B cell (primary cell): ENCODE measurements around the gene CYTL1. TPM values are rescaled to one million over a fixed set of nuclear protein-coding genes. Genes with fewer than 3 reads are reported as not detected.

Source experiments
- ATAC-seq: fragments of 200-7000 bp; cut with Tn5 transposase; one replicate; pipeline ENCODE4 v1.10.0; 2021; ENCODE audit warnings: low read depth, mild to moderate bottlenecking, moderate number of reproducible peaks, moderate library complexity
- CTCF ChIA-PET: fragments of 350-600 bp; sonication (Branson Sonifier 250); formaldehyde crosslinking; loops from one replicate; lab custom pipeline; 2021; ENCODE audit warnings: antibody characterized with exemption, inconsistent platforms; lab: Charles Lee
- POLR2A ChIA-PET: fragments of 350-600 bp; sonication (Branson Sonifier 250); formaldehyde crosslinking; loops from one replicate; lab custom pipeline; 2021; ENCODE audit warnings: antibody characterized with exemption; lab: Charles Lee
- DNase-seq: peaks from one replicate; pipeline ENCODE4 v3.0.0; 2013
- H2AFZ ChIP-seq: 2 replicates; pipeline ENCODE4 v1.6.1; 2012; ENCODE audit warnings: mild to moderate bottlenecking, low read depth, low read length; ENCODE audit not compliant: insufficient read depth, poor library complexity, severe bottlenecking
- H3K27ac ChIP-seq, 2 donors: 1 replicate in 1 of 2; 2 replicates in 1 of 2; pipeline ENCODE4 v1.5.1; 2012 to 2013; ENCODE audit warnings: low read length in 2 of 2, mild to moderate bottlenecking in 2 of 2, moderate library complexity in 1 of 2
- H3K27me3 ChIP-seq, 4 experiments: fragments of 200-600 bp in 1 of 4; sonication (generic) in 1 of 4; replicated peaks in 1 of 4; 1 replicate in 2 of 4; 2 replicates in 2 of 4; pipeline versions ENCODE4 v1.6.1 to v1.7.0; 2013 to 2016; ENCODE audit warnings: low read length in 3 of 4, mild to moderate bottlenecking in 2 of 4, mixed read lengths in 1 of 4, moderate library complexity in 1 of 4; ENCODE audit not compliant: insufficient read depth in 4 of 4, control insufficient read depth in 3 of 4; ENCODE audit errors: control extremely low read depth in 1 of 4
- H3K36me3 ChIP-seq, 2 experiments: replicated peaks in 1 of 2; 1 replicate in 1 of 2; 2 replicates in 1 of 2; pipeline versions ENCODE4 v1.6.1 to v1.7.1; 2013; ENCODE audit warnings: low read length in 1 of 2; ENCODE audit not compliant: insufficient read depth in 2 of 2, control insufficient read depth in 1 of 2; ENCODE audit errors: control extremely low read depth in 1 of 2, extremely low read depth in 1 of 2
- H3K4me1 ChIP-seq, 2 donors: fragments of 200-600 bp in 1 of 2; sonication (generic) in 1 of 2; 1 replicate in 1 of 2; 2 replicates in 1 of 2; pipeline versions ENCODE4 v1.5.1 to v1.6.1; 2013 to 2017; ENCODE audit warnings: low read length in 2 of 2; ENCODE audit not compliant: control insufficient read depth in 2 of 2, insufficient read depth in 2 of 2
- H3K4me2 ChIP-seq: replicated peaks from 2 replicates; pipeline ENCODE3; 2012; ENCODE audit warnings: mild to moderate bottlenecking, low read depth, low read length; ENCODE audit not compliant: poor library complexity, severe bottlenecking
- H3K4me3 ChIP-seq, 5 experiments: fragments of 200-600 bp in 1 of 5; sonication (generic) in 1 of 5; 1 replicate in 3 of 5; 2 replicates in 2 of 5; pipeline versions ENCODE4 v1.5.1 to v1.7.0; 2011 to 2016; ENCODE audit warnings: low read length in 4 of 5, mild to moderate bottlenecking in 4 of 5, low read depth in 2 of 5, control low read depth in 1 of 5, moderate library complexity in 1 of 5; ENCODE audit not compliant: insufficient read depth in 1 of 5; ENCODE audit errors: control extremely low read depth in 1 of 5, extremely low read depth in 1 of 5
- H3K79me2 ChIP-seq: fragments of 200-600 bp; sonication (generic); one replicate; pipeline ENCODE4 v1.6.0; 2016; ENCODE audit warnings: low read length; ENCODE audit not compliant: control insufficient read depth, insufficient read depth
- H3K9ac ChIP-seq: fragments of 200-600 bp; sonication (generic); 2 replicates; pipeline ENCODE4 v1.6.1; 2017; ENCODE audit warnings: mild to moderate bottlenecking, low read length, moderate library complexity
- H3K9me3 ChIP-seq, 3 donors: one replicate each; pipeline versions ENCODE4 v1.6.1 to v1.7.1; 2013; ENCODE audit warnings: low read length in 2 of 3; ENCODE audit not compliant: control insufficient read depth in 2 of 3, insufficient read depth in 1 of 3; ENCODE audit errors: control extremely low read depth in 1 of 3
- H4K20me1 ChIP-seq: 2 replicates; pipeline ENCODE4 v1.6.0; 2012; ENCODE audit warnings: mild to moderate bottlenecking, low read length; ENCODE audit not compliant: insufficient read depth, control insufficient read depth, poor library complexity, severe bottlenecking
- H3K27ac Mint-ChIP-seq: one replicate; pipeline ENCODE4 v1.8.0; 2021; ENCODE audit warnings: mixed read lengths
- H3K27me3 Mint-ChIP-seq: one replicate; pipeline ENCODE4 v1.8.0; 2021; ENCODE audit warnings: mixed read lengths
- H3K4me1 Mint-ChIP-seq: one replicate; pipeline ENCODE4 v1.8.0; 2021; ENCODE audit warnings: mixed read lengths
- H3K4me3 Mint-ChIP-seq: one replicate; pipeline ENCODE4 v1.8.0; 2021; ENCODE audit warnings: mixed read lengths
- H3K9me3 Mint-ChIP-seq: one replicate; pipeline ENCODE4 v1.8.0; 2022; ENCODE audit warnings: mixed read lengths; ENCODE audit not compliant: insufficient read depth
- EZH2 ChIP-seq: IDR thresholded peaks from 2 replicates; pipeline ENCODE4 v1.6.1; 2012; ENCODE audit warnings: borderline replicate concordance, low read depth, mild to moderate bottlenecking, moderate library complexity, low read length; ENCODE audit not compliant: insufficient read depth, poor library complexity, severe bottlenecking
- WGBS: methylation state at CpG from one replicate; pipeline ENCODE4 v1.1.5; 2013; ENCODE audit warnings: missing lambda C conversion rate; ENCODE audit not compliant: insufficient coverage; 5-methylcytosine and 5-hydroxymethylcytosine counted together
- intact Hi-C: fragments of 100-400 bp; cut with micrococcal nuclease; formaldehyde crosslinking; loops from one replicate; pipeline ENCODE4 v1.10.0; 2022
- polyA plus RNA-seq: library from polyadenylated mRNA; depleted of rRNA; stranded (reverse); fragments of >200 nt; gene quantifications from 2 replicates; pipeline ENCODE4 v1.2.3, GENCODE V29; 2012
- total RNA-seq, 2 donors: library from RNA; stranded (reverse); fragments of 120-200 nt in 1 of 2; gene quantifications; 1 replicate in 1 of 2; 2 replicates in 1 of 2; pipeline versions ENCODE4 v1.2.3 to v1.2.4, GENCODE V29; 2013 to 2022
- TF ChIP-seq, protein P1 (sequence below): fragments of 200-600 bp; IDR thresholded peaks from one replicate; pipeline ENCODE4 v1.8.0; 2022; ENCODE audit warnings: antibody characterized with exemption, mild to moderate bottlenecking

The CYTL1 gene
- total and polyA plus RNA-seq, 2 donors (not counting 1 experiment from before 2014, with no cell fraction given), result not detected

DNA sequence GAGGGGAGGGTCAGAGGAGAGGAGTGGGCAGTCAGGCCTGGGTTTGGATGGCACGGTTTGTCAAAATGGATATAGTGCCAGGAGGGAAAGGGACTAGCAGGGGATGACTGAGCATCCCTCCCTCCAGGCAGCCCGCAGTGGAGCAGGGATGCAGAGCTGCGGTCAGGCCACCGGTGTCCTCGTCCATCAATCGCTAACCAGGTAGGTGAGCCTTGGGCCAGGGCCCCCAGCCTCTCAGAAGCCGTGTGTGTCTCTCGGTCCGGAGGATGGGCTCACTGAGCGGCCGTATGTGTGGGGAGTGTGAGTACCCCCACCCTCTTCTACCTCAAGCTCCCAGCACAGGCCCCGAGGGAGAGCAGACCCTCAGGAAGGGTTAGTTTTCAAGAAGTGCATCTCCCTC lies 538 bp upstream of the CYTL1 start:
- peaks cover 0 to 31% (median 5%) of the 10 kb centered on the region in 4 experiments for H3K27me3 ChIP-seq
- H3K9ac ChIP-seq, result no peak overlapping the region
- H3K4me1 ChIP-seq, result peaks cover 4 to 8% of the 10 kb centered on the region in 2 donors
- no peaks in the 10 kb centered on the region for H4K20me1 ChIP-seq
- Mint-ChIP-seq H3K4me3 (no peak overlapping the region), H3K27ac (no peak overlapping the region), H3K4me1 (peaks cover 5% of the 10 kb centered on the region), H3K9me3 (peaks cover 5% of the 10 kb centered on the region), H3K27me3 (peaks cover 36% of the 10 kb centered on the region)
- intact Hi-C loops, result no loop called here
- H3K4me2 ChIP-seq, result no peak overlapping the region
- no peaks in the 10 kb centered on the region for H3K79me2 ChIP-seq
- CTCF ChIA-PET, result no interaction called here
- ATAC-seq (no peak), DNase-seq (no peak)
- POLR2A ChIA-PET, result no interaction called here
- peaks cover 0 to 17% (median 0%) of the 10 kb centered on the region in 3 donors for H3K9me3 ChIP-seq
- H3K36me3 ChIP-seq, result no peaks in the 10 kb centered on the region
- WGBS, result 94% methylated on average over 5 of the region's 12 CpGs
- H3K4me3 ChIP-seq, result no peak overlapping the region
- TF ChIP-seq, protein P1, sequence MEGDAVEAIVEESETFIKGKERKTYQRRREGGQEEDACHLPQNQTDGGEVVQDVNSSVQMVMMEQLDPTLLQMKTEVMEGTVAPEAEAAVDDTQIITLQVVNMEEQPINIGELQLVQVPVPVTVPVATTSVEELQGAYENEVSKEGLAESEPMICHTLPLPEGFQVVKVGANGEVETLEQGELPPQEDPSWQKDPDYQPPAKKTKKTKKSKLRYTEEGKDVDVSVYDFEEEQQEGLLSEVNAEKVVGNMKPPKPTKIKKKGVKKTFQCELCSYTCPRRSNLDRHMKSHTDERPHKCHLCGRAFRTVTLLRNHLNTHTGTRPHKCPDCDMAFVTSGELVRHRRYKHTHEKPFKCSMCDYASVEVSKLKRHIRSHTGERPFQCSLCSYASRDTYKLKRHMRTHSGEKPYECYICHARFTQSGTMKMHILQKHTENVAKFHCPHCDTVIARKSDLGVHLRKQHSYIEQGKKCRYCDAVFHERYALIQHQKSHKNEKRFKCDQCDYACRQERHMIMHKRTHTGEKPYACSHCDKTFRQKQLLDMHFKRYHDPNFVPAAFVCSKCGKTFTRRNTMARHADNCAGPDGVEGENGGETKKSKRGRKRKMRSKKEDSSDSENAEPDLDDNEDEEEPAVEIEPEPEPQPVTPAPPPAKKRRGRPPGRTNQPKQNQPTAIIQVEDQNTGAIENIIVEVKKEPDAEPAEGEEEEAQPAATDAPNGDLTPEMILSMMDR, result no peak
- TF ChIP-seq EZH2, result no peak
- no peak overlapping the region for H3K27ac ChIP-seq
- no peak overlapping the region for H2AFZ ChIP-seq

DNA sequence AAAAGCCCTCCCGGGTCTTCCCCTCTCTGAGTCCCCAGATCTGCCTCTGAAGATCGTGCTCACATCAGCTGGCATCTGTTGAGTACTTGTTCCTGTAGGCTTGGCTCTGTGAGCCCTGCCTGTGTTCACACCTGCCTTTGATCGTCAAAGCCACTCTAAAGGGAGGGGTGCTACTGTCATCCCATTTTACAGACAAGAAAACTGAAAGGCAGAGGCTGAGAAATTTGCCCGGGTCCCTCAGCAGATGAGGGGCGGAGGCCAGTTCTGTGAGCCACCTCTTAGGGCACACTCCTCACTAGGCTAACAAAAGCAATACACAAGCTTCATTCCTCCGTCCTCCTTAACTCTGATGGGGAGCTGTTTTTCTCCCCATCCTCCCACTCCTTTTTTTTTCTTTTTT lies 655 bp downstream of the CYTL1 start:
- Histone ChIP-seq H3K9ac (no peak overlapping the region), H3K27me3 (peaks cover 0 to 31% (median 5%) of the 10 kb centered on the region in 4 experiments), H3K4me3 (no peak overlapping the region), H3K4me1 (peaks cover 4 to 8% of the 10 kb centered on the region in 2 donors), H3K27ac (no peak overlapping the region), H2AFZ (no peak overlapping the region), H3K36me3 (no peaks in the 10 kb centered on the region), H3K79me2 (no peaks in the 10 kb centered on the region), H4K20me1 (no peaks in the 10 kb centered on the region), H3K4me2 (no peak overlapping the region), H3K9me3 (peaks cover 0 to 13% (median 0%) of the 10 kb centered on the region in 3 donors)
- DNase-seq, result no peak
- intact Hi-C loops, result no loop called here
- 18% methylated on average over 4 of the region's 6 CpGs for WGBS
- TF ChIP-seq EZH2, result no peak
- TF ChIP-seq, protein P1, result no peak
- Mint-ChIP-seq H3K4me3 (no peak overlapping the region), H3K9me3 (peaks cover 4% of the 10 kb centered on the region), H3K27me3 (peaks cover 41% of the 10 kb centered on the region), H3K4me1 (peaks cover 5% of the 10 kb centered on the region), H3K27ac (no peak overlapping the region)
- POLR2A ChIA-PET, result no interaction called here
- ATAC-seq, result no peak
- CTCF ChIA-PET, result no interaction called here
